Measurements from ENCODE around the gene RUNX2.

- no peak for TF ChIP-seq CTCF (conservative IDR thresholded peaks at IDR 0.05; ENCODE audit: low read depth in 2 of 2)
- no peak for TF ChIP-seq EZH2 (IDR thresholded peaks at IDR 0.05; ENCODE audit: low read depth, unreplicated experiment)
- no peak for TF ChIP-seq CREB1 (CRISPR knock-in tag; IDR thresholded peaks at IDR 0.05; ENCODE audit: low read depth)
- no peak for TF ChIP-seq EZH2phosphoT487 (IDR thresholded peaks at IDR 0.05; ENCODE audit: unreplicated experiment)
- TF ChIP-seq POLR2AphosphoS5 (IDR thresholded peaks at IDR 0.05; ENCODE audit: low read depth): no peak
- TF ChIP-seq REST (IDR thresholded peaks at IDR 0.05; ENCODE audit: unreplicated experiment): no peak
- no peak for TF ChIP-seq ZNF114 (CRISPR knock-in tag; IDR thresholded peaks at IDR 0.05)
- TF ChIP-seq STAT1 (IDR thresholded peaks at IDR 0.05; ENCODE audit: unreplicated experiment): no peak
- TF ChIP-seq ZNF331 (CRISPR knock-in tag; IDR thresholded peaks at IDR 0.05; ENCODE audit: low read depth): no peak
- TF ChIP-seq JUNB (IDR thresholded peaks at IDR 0.05; ENCODE audit: unreplicated experiment): no peak
- TF ChIP-seq, protein P1, sequence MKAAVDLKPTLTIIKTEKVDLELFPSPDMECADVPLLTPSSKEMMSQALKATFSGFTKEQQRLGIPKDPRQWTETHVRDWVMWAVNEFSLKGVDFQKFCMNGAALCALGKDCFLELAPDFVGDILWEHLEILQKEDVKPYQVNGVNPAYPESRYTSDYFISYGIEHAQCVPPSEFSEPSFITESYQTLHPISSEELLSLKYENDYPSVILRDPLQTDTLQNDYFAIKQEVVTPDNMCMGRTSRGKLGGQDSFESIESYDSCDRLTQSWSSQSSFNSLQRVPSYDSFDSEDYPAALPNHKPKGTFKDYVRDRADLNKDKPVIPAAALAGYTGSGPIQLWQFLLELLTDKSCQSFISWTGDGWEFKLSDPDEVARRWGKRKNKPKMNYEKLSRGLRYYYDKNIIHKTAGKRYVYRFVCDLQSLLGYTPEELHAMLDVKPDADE (IDR thresholded peaks at IDR 0.05): no peak
These were observed 249.8 kb downstream of the RUNX2 start for GRCh38 chr6:45577836-45578504.
